Measurements from ENCODE around the gene AGFG2.
"Not testable (repeated sequence)": the region's sequence is repeated elsewhere in the genome, so short reads cannot be mapped to it uniquely, and the experiment has no call there.

Gene AGFG2

GRCh38 chr7:100552532-100552931 is 13.5 kb downstream of the AGFG2 start:
- DNase-seq (ENCODE audit: low read depth), result no peak

DNA sequence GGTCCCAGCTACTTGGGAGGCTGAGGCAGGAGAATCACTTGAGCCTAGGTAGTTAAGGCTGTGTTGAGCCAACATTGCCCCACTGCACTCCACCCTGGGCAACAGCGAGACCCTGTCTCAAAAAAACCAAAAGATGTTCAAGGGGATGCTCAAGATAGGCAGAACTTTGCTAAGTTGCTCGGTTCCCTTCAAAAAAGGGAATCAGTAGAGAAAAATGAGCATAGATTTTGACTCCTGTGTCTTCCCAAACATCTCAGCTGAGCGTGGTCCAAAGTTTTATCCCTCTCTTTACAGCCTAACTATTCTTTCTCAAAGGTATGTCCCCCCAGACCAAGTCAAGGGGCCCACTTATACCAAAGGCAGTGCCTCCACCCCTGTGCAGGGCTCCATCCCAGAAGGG is 14.0 kb downstream of the AGFG2 start:
- no peak for DNase-seq (ENCODE audit: low read depth)

DNA sequence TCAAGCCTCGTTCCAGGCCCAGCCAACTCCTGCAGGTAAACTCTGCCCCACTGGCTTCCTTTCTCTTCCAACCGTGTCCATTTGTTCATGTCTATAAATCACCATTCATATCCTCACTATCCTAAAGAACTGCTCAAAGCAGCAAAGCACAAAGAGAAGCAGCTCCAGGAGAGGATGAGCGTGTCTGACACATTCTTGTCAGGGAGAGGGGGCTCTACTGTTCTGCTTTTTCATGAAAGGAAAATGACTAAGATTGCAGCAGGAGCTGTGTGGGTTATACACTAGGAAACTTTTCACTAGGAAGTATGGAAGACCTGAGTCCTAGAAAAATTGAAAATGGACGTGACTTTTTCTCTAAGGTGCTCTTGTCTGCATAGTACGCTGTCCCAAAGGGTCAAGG is 16.7 kb downstream of the AGFG2 start:
- DNase-seq (ENCODE audit: low read depth), result no peak

GRCh38 chr7:100556541-100556940 is 17.5 kb downstream of the AGFG2 start:
- no peak for DNase-seq (ENCODE audit: low read depth)

DNA sequence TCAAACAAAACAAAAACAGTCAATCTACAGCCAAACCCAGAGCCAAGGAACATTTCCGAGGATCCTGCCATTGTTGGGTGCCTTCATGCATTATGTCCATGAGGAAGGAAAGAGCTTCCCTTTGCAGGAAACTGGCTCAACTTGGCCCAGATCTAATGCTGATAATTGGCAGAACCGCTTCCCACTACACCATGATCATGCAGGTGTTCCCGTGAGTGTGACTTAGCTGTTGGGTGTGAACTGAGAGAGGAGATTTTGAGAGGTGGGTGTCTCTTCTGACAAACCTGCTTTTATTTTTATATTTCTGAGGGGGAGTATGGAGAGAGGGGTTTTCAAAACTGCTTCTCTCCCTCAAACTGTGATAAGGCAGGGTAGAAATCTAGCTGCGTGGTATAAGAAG is 20.1 kb downstream of the AGFG2 start:
- no peak for DNase-seq (ENCODE audit: low read depth)

GRCh38 chr7:100561491-100562194 is 22.6 kb downstream of the AGFG2 start:
- no peak for DNase-seq (ENCODE audit: low read depth)

- no peak for DNase-seq (ENCODE audit: low read depth)
Measured at GRCh38 chr7:100562195-100563099, 23.4 kb downstream of the AGFG2 start.

DNA sequence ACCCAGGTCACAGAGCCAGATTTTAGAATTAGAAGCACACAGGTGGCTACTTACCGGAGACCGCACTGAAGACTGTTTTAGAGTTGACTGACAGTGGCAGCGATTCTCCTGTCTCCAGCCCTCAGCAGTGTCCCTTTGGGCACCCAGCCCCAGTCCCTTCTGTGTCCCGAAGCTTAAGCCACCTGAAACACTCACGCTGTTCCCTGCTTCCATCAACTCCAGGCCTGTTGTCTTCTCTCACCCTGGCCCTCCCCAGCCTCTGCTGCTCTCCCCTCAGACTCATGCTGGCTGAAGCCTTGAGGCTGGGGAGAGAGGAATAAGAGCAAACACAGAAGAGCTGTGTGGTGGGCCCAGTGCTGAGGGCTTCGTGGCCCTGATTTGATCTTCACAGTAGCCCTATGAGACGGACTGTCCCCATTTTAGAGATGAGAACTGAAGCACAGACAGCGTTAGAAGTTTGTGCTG is 24.1 kb downstream of the AGFG2 start:
- no peak for DNase-seq (ENCODE audit: low read depth)

DNA sequence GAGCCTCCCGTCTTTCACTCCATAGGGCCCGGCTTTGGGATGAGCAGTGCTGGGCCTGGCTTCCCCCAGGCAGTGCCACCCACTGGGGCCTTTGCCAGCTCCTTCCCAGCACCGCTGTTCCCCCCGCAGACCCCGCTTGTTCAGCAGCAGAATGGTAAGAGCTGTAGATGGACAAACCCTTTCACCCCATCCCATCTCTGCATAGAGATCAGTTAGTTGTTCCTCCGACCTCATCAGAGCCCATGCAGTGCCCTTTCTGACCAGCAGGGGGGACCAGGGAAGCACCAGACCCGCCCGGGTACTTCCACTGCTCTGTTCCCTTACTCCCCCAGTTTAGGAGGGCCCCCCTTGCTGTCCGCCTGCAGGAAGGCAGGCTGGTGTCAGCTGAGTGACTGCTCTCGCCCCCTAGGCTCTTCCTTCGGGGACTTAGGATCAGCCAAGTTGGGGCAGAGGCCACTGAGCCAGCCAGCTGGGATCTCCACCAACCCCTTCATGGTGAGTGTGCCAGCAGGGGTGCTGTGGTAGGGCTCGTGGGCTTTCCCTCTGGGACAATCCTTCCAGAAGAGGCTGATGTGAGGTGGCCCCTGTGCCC is 24.9 kb downstream of the AGFG2 start:
- peak; percentile 76 for DNase-seq (ENCODE audit: low read depth)

- not testable (repeated sequence) for DNase-seq (ENCODE audit: low read depth)
Measured at GRCh38 chr7:100564405-100564804, 25.4 kb downstream of the AGFG2 start.

DNA sequence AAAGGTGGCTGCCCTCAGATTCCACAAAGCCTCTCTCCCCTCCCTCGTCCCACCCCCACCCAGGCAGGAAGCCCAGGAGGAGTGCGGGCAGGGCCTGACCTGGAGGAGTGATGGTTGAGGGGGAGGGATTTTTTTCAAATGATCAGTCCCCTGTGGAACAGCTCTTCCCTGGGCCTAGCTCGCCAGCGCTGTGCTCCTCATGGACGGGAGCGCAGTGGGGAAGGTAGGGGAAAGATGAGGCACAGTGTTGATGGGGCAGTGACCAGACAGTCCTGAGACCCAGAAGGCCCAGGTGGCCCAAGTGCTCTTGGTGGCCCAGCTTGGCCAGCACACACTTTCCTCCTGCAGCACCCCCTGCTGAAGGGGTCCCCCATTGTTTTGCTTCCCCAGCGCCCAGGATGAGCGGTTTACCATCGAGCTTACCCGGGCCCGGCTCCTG is 26.1 kb downstream of the AGFG2 start:
- no peak for DNase-seq (ENCODE audit: low read depth)

- no peak for DNase-seq (ENCODE audit: low read depth)
Measured at GRCh38 chr7:100566018-100566531, 27.1 kb downstream of the AGFG2 start.

DNA sequence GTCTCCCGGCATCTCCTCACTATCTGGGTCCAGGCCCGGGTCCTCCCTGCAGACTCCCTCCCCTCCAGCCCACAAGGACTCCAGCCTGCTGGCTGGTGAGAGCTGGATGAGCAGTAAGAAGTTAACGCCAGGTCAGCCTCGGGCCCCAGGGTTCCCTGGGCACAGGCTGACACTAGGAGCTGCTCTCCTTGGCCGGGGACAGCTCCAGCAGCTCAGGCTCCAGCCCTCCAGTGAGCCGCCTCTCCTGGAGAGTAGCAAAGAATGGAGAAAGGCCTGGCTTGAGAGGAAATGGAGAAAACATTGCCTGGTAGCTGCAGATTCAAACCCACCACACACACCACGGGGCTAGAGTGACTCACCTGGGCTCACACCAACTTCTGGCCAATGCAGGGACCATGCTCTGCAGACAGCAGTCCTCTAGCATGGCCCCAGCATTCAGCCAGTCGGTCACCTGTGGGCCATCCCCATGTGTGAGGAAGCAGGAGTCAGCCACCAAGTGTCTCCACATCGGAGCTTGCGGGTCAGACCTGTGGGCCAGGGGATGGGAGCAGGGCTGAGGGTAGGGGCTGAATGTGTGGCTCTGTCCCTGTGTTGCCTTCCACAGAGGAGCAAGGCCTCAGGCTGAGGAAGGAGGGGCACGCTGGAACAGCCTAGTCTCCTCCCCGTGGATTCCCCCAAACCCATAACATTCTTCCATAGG is 28.2 kb downstream of the AGFG2 start:
- no peak for DNase-seq (ENCODE audit: low read depth)

GRCh38 chr7:100567751-100568175 is 28.8 kb downstream of the AGFG2 start:
- no peak for DNase-seq (ENCODE audit: low read depth)

- no peak for DNase-seq (ENCODE audit: low read depth)
Measured at GRCh38 chr7:100568176-100568895, 29.3 kb downstream of the AGFG2 start.

GRCh38 chr7:100568896-100569844 is 30.2 kb downstream of the AGFG2 start:
- DNase-seq (ENCODE audit: low read depth), result peak; percentile 48

DNA sequence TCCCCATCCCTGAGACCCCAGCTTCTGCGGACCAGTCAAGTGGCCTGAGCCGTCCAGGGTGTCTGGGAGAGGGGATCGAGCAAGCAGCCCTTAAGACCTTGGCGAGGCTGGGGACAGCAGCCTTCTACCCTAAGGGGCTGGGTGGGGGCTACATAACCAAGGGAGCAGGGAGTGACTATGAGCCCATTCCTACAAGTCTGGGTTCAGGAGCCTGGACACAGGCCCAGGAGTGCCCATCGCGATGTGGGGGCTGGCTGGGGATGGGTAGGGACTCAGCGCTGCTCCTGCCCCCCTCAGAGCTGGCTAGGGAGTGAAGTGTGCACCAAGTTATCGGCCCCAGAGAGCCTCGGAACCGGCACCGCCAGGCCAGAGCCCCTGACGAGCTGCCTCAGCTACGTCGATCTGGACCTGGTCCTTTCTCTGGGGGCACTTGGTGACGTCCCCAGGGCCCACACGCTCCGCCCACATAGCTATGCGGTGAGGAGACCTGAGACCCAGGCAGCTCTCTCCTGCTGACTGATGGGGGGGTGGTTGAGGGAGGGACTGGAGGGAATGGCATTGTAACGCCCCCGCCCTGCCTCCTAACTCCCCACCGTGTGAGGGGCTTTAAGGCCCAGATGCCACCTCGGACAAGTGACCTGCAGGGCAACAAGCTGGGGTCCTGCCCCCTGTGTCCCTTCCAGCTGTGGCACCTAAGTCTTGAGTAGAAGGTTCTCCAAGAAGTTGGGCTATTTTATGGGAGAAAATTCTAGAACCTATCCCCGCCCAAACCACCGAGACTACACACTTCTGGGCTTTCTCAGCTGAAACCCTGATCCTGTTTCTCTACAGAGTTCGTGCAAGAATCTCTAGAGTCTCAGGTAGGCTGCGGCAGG is 32.2 kb downstream of the AGFG2 start:
- no peak for DNase-seq (ENCODE audit: low read depth)

DNA sequence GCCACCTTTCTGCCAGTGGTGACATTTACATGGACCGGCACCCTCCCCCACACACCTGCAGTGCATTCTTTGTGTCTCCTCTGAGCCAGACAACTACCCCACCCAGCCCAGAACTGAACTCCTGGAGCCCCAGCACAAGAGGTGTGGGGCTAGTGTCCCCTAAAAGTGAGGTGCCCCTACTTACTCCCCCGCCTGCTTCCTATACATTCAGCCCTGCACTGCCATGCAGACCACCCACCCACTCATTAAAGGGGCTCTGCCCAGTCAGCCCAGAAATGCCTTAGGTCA is 32.8 kb downstream of the AGFG2 start:
- DNase-seq (ENCODE audit: low read depth), result no peak

- DNase-seq (ENCODE audit: low read depth), result no peak
Measured at GRCh38 chr7:100572281-100572948, 33.4 kb downstream of the AGFG2 start.
